Measurements from ENCODE around the gene ZNF268.
"Not testable (repeated sequence)": the region's sequence is repeated elsewhere in the genome, so short reads cannot be mapped to it uniquely, and the experiment has no call there.

DNA sequence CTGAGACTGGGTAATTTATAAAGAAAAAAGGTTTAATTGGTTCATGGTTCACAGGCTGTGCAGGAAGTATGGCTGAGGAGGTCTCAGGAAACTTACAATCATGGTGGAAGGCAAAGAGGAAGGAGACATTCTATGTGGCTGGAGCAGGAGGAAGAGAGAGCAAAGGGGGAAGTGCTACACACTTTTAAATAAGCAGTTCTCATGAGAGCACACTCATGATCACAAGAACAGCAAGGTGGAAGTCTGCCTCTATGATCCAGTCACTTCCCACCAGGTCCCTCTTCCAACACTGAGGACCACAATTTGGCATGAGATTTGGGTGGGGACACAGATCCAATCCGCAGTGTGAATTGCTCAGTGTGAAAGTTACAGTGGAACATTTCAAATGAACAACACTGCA, 74.5 kb downstream of the ZNF268 start:
- not testable (repeated sequence) for TF ChIP-seq CTCF (IDR thresholded peaks at IDR 0.05; ENCODE audit: insufficient read depth, low read length); POLR2AphosphoS5 (IDR thresholded peaks at IDR 0.05; ENCODE audit: low read depth)

Data from HL-60 (cell line).